ENCODE data around the gene GBX2.
"Not testable (repeated sequence)": the region's sequence is repeated elsewhere in the genome, so short reads cannot be mapped to it uniquely, and the experiment has no call there.

DNA sequence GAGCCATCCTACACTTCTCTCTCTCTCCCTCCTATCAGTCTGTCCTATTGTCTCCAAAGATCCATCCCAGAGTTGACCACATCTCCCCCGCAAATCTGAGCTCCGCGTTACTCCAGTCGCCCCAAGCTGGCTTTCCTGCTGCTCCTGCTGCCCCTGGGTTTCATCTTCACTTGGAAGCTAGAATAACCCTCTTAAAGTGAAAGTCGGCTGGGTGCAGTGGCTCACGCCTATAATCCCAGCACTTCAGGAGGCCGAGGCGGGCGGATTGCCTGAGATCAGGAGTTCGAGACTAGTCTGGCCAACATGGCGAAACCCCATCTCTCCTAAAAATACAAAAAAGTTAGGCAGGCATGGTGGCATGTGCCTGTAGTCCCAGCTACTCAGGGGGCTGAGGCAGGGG, 26.6 kb downstream of the GBX2 start:
- TF ChIP-seq, protein P1, sequence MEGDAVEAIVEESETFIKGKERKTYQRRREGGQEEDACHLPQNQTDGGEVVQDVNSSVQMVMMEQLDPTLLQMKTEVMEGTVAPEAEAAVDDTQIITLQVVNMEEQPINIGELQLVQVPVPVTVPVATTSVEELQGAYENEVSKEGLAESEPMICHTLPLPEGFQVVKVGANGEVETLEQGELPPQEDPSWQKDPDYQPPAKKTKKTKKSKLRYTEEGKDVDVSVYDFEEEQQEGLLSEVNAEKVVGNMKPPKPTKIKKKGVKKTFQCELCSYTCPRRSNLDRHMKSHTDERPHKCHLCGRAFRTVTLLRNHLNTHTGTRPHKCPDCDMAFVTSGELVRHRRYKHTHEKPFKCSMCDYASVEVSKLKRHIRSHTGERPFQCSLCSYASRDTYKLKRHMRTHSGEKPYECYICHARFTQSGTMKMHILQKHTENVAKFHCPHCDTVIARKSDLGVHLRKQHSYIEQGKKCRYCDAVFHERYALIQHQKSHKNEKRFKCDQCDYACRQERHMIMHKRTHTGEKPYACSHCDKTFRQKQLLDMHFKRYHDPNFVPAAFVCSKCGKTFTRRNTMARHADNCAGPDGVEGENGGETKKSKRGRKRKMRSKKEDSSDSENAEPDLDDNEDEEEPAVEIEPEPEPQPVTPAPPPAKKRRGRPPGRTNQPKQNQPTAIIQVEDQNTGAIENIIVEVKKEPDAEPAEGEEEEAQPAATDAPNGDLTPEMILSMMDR (IDR thresholded peaks at IDR 0.05), result not testable (repeated sequence)
- TF ChIP-seq POLR2A, POLR2AphosphoS5 (IDR thresholded peaks at IDR 0.05): not testable (repeated sequence)
